Stimulated activated CD4-positive, alpha-beta T cell treated with anti-CD3 and anti-CD28 coated beads, Interleukin-12 subunit alpha, Interleukin-12 subunit beta, amount 100 ng/mL, for 24 hours (primary cell): ENCODE data around the gene CELA3A.

Source experiments
- DNase-seq, 2 experiments: peaks; one replicate each; pipeline ENCODE4 v3.0.0-alpha.2; 2020; ENCODE audit warnings: low read depth in 2 of 2

Gene CELA3A

GRCh38 chr1:22050330-22050729, 48.9 kb downstream of the CELA3A start:
- no peak for DNase-seq

GRCh38 chr1:22051607-22052114, 50.2 kb downstream of the CELA3A start:
- DNase-seq: no peak

DNA sequence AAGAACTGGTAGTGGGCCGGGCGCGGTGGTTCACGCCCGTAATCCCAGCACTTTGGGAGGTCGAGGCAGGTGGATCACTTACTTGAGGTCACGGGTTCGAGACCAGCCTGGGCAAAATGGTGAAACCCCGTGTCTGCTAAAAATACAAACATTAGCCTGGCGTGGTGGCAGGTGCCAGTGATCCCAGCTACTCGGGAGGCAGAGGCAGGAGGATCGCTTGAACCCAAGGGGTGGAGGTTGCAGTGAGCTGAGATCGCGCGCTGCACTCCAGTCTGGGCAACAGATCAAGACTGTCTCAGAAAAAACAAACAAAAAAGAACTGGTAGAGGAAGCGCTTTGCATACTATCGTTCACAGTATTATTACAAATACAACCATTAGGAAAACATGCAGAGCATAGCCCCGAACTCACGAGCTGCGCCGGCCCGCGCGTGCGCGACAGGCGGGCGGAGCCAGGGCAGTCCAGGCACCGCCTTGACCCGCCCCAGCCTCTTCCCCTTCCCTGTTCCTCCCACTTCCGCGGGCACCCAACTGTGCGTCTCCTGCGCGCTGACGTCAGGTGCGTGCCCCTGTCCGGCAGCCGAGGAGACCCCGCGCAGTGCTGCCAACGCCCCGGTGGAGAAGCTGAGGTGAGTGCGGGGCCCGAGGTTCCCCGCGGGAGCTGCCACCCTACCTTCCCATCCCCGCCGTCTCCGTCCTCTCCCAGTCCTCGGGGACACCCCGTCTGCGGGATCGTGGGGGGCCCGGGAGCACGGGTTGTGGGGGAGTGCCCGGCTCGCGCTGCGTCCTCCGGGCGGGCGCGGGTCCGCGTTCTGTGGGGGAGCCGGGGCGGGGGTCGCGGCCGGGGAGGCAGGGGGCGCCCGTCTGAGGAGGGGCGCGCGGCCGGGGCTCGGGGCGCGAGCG, 50.9 kb downstream of the CELA3A start, which contains the start of gene CDC42:
TSS of gene CDC42 (plus strand) at position 595 of the 902 bp plus-strand sequence. CDS start 25,770 bp downstream, outside the sequence.
- peak; percentile 95 to 97 for DNase-seq

DNA sequence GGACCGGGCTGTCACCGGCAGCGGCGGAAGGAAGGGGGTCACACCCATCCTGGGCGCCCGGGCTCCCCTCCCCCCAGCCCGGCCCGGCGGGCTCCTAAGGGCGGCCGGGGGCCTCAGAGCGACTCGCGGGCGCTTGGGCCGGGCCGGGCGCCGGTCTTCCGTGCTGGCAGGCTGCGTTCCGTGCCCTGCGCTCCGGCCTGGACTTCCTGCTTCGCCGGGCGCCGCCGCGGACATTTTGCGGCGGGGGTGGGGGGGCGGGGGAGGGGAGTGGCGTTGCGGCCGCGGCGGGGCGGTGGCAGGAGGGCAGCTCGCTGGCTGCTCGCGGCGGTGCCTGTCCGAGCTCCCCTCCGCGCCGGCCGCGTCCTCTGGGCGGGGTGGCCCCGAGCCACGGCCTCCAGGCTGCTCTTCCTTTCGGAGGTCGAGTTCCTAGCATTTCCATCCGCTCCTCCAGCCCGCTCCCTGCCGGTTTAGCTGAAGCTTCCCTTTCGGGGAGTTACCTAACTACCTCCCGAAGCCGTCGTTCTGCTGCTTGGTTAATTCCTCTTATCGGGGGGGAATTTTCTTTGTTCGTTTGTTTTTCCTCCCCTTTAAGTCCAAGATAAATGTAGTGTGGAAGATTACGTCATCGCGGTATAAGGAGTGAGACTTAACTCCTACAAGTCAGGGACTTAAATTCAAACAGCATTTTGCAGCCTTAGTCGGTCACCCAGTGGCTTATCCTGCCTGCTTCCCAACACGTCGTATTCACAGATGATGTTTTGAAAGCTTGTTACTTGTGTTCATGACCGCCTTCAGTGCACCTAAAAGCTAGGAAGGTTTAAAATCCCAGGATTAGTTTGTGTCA, 51.8 kb downstream of the CELA3A start:
- DNase-seq: no peak

GRCh38 chr1:22053861-22054770, 52.7 kb downstream of the CELA3A start:
- DNase-seq: no peak

DNA sequence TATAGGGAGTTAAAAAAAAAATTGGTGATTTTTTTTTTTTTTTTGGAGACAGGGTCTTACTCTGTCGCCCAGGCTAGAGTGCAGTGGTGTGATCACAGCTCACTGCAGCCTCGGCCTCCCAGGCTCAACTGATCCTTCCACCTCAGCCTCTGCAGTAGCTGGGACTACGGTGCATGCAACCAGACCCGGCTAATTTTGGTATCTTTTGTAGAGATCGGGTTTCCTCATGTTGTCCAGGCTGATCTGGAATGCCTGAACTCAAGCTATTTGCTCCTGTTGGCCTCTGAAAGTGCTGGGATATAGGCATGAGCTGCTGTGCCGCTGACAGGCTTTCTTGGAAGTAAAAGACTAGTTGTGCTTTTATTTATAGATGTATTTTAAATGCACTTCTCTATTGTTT, 54.0 kb downstream of the CELA3A start:
- DNase-seq: no peak

DNA sequence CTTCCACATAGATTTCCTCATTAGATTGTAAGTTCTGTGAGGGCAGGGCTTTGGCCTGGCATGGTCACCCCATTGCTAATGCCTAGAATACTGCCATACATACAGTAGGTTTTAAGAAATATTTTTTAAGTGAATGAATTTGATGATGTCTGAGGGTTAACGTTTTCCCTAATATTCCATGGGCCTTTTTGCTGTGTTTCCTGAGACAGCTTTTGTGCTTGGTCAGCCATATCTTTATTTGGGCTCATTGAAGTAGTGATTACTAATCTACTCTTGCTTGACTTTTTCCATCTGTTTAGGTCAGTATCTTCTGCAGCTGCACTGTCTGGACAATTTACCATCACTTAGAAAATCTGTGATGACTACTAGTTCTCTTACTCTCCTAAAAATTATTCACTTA, 54.6 kb downstream of the CELA3A start:
- DNase-seq: no peak

DNA sequence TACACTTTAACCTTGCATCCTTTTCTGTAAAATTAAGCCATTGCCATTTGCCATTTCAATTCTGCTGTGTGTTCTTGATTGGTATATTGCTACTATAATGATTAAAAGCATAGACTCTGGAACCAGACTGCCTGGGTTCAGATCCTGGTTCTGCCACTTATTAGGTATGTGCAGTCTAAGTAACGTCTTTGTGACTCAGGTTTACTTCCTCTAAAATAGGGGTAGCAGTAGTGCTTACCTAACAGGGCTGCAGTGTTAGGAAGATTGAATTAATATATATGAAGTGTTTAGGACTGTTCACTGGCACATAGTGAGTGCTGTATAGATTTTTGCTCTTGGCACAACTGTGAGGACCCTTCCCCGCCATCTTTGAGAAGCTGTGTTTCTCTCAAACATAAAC, 55.5 kb downstream of the CELA3A start:
- DNase-seq: no peak

DNA sequence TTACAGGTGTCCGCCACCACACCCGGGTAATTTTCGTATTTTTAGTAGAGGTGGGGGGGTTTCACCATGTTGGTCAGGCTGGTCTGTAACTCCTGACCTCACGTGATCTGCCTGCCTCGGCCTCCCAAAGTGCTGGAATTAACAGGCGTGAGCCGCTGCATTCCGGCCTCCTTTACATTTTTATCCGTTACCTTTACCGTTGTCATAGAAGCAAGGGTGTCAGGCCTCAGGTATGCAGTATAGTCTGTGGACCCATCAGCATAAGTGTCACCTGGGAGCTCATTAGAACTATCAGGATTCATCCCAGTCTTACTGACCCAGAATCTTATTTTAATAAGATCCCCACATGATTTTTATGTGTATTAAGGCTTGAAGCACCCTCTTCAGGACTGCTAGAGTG, 56.4 kb downstream of the CELA3A start:
- no peak for DNase-seq
